T-helper 1 cell (primary cell): ENCODE results near the gene STOX2.

Experiments used
- DNase-seq, 5 donors: peaks; one replicate each; pipeline ENCODE4 v3.0.0-alpha.2; 2012 to 2020

Gene STOX2

GRCh38 chr4:183986971-183987946 is 82.2 kb downstream of the STOX2 start:
- no peak for DNase-seq

GRCh38 chr4:183987987-183988392 is 82.9 kb downstream of the STOX2 start:
- DNase-seq: no peak

- no peak for DNase-seq
Measured at GRCh38 chr4:183988874-183989273, 83.8 kb downstream of the STOX2 start.

GRCh38 chr4:183989461-183989860 is 84.4 kb downstream of the STOX2 start:
- DNase-seq: no peak

GRCh38 chr4:183989931-183990330 is 84.8 kb downstream of the STOX2 start:
- DNase-seq: no peak

- DNase-seq: no peak
Measured at GRCh38 chr4:183993676-183994075, 88.6 kb downstream of the STOX2 start.

GRCh38 chr4:183995570-183995969 is 90.5 kb downstream of the STOX2 start:
- DNase-seq: no peak

GRCh38 chr4:183996868-183997267 is 91.8 kb downstream of the STOX2 start:
- DNase-seq: no peak

GRCh38 chr4:183999435-183999834 is 94.3 kb downstream of the STOX2 start:
- DNase-seq: no peak

GRCh38 chr4:184000457-184001396 is 95.6 kb downstream of the STOX2 start:
- DNase-seq: no peak

GRCh38 chr4:184003433-184003832 is 98.3 kb downstream of the STOX2 start:
- DNase-seq: no peak

- no peak for DNase-seq
Measured at GRCh38 chr4:184007891-184008290, 102.8 kb downstream of the STOX2 start.

GRCh38 chr4:184010696-184011095 is 105.6 kb downstream of the STOX2 start:
- DNase-seq: no peak

GRCh38 chr4:184011826-184012380 is 106.8 kb downstream of the STOX2 start:
- no peak for DNase-seq

- DNase-seq: no peak
Measured at GRCh38 chr4:184012937-184013336, 107.8 kb downstream of the STOX2 start.

GRCh38 chr4:184014301-184014700 is 109.2 kb downstream of the STOX2 start:
- no peak for DNase-seq

GRCh38 chr4:184016759-184017668 is 111.9 kb downstream of the STOX2 start:
- DNase-seq: no peak

GRCh38 chr4:184019076-184019475 is 114.0 kb downstream of the STOX2 start:
- DNase-seq: no peak

- no peak for DNase-seq
Measured at GRCh38 chr4:184019667-184020623, 114.8 kb downstream of the STOX2 start.

GRCh38 chr4:184021389-184021788 is 116.3 kb downstream of the STOX2 start:
- no peak for DNase-seq
